ENCODE measurements around the gene DSE.

The DSE gene

DNA sequence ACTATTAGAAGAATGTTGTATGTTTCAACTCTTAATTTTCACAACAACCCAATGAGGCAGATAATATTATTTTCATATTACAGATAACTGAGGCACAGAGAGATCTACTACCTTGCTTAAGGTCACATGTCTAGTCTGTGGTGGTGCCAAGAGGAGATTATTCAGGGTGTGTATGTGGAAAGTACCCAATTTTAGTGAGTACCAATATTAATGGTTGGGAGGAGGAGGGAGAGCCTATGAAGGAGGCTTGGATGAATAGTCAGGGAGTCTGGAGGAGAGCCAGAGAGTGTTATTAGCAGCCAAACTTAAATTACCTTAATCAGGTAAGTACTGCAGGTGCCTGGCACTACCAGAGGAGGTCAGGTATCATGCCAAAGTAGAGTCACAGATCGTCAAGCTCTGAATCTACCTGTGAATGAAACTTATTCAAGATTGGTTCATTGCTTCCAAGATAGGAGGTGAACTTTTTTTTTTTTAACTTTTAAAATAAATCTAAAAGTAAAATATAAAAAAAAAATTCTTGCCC is 79.5 kb downstream of the DSE start:
- DNase-seq, result no peak

DNA sequence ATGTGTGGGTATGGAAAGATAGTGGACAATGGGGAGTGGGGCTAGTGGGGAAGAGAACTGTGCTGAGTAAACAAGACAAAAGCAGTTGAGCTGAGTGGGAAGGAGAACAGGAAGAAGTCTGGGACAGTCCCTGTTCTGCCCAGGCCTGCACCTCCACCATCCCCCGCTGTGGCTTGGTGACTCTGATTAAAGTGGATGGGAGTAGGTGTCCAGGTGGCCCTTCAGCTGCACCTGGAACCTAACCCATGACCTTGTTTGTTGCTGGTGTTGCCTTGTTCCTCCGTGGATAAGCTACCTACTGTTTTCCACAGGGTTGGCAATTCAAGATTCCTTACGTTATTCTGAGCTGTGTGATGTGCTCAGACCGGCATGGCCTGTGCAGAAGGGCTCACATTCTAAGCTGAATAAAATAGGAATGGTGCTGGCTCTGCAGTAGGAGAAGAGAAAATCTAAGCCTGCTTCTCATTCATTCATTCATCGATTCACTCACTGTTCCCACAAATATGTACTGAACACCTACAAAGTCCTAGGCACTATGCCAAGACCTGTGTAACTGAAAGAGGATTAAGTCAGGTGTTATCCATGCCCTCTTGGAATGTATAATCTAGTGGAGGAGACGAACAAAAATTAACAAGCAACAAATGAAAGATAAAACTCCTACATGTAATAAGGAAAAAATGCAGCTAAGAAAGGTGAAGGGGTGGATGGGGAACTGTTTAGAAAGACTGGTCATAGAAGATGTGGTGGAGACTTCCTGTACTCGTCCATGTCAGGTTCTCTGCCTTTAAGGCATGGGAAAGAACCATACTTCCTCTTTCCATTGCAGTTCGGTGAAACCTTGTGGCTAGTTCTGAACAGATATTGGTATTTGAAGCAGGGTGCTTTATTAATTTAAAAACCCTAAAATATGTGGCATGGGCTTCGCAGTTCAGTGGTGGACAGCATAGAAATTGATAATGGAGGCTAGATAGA is 80.3 kb downstream of the DSE start:
- DNase-seq, result no peak

DNA sequence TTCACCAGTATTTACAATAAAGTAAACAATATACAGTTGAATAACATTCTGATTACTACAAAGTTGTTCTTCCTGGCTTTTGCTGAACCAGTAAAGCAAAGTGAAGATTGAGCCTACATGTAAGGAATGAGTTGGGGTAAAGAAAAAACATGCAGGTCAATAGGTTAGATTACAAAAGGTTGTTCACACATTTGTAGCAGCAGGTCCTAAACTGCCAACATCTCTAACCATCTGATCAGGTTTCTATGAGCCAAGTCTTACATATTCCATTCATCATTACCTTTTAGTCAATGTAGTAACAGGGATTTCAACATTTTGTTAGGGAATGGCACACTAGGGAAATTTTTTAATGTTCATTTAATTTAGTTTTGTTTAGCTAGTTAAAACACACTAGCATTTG is 81.2 kb downstream of the DSE start:
- no peak for DNase-seq

DNA sequence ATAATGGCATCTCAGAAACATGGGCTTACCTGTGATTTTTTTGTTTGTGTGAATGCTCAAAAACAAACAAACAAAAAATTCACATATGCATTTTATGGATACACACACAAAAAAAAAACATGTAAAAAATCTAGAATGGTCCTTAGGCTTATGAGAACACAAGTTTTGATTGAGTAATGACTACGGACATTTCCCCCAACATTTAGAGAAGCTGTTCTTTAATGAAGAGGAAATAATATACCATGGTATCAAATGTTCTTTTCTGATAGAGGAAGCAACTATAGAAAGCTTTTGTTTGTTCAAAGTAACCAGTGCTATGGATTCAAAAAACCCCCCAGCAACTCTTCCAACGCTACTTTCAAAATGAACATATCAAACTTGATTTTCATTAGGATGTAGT is 81.8 kb downstream of the DSE start:
- no peak for DNase-seq

DNA sequence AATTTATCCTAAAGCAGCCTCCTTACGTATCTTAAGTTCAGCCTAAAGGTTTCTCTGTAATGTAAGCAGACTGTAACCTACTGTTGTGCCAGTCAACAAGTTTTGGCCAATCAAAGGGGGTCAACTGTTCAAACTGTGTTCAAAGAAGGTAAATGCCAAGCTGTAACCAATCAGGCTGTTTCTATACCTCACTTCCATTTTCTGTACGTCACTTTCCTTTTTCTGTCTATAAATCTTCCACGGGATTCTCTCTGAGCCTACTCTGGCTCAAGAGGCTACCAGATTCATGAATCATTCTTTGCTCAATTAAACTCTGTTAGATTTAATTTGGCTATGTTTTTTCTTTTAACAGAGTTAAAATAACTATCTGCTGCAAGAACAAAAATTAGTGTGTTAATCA is 85.4 kb downstream of the DSE start:
- no peak for DNase-seq

DNA sequence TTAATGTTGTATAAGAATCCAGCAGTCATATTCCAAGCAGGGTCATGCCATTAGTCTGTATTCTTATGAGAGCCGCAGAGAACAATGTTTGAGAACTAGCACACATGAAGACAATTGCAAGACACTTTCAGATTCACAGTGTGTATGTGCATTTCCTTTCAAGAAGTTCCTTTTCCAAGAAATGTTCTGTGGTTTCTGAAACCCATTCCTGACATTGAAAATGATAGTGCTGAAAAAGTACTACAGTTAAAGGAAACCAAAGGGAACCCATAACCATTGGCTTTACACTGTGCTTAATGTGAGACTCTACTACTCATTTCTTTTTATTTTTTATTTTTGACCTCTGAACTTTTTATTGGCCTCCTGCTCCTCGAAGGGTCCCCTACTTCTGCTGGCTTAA is 86.2 kb downstream of the DSE start:
- DNase-seq, result peak; percentile 21

DNA sequence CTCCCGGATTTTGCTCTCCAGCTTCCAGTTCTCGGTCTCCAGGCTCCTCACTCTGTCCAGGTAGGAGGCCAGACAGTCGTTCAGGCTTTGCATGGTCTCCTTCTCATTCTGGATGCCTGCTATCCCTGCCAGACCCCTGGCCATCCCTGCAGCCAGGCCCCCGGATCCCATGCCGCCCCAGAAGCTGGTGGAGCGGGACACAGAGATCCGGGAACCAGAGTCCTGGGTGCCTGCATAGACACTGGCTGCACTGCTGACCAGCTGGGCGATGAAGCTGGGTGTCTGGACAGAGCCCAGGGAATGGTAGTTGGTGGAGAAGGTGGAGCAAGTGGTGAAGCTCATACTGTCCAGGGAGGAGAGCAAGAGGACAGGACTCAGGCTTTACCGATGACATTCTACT is 87.5 kb downstream of the DSE start:
- DNase-seq, result no peak

DNA sequence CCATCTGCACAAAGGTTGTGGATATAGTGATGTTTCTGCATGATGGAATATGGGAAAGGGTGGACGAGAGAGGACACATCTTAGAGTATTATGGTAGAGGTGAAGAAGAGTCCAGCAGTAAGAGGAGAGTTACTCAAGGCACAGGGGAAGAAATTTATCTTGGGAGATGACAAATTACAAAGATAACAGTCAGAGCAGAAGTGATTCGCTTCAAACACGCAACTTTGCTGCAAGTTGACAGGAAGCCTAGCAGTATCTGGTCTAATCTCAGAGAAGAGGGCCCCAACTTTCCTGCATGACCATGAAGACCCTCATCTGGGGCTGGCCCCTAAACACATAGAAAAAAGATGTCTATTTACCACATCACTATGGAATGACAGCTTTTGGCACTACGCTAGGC is 89.2 kb downstream of the DSE start:
- no peak for DNase-seq

DNA sequence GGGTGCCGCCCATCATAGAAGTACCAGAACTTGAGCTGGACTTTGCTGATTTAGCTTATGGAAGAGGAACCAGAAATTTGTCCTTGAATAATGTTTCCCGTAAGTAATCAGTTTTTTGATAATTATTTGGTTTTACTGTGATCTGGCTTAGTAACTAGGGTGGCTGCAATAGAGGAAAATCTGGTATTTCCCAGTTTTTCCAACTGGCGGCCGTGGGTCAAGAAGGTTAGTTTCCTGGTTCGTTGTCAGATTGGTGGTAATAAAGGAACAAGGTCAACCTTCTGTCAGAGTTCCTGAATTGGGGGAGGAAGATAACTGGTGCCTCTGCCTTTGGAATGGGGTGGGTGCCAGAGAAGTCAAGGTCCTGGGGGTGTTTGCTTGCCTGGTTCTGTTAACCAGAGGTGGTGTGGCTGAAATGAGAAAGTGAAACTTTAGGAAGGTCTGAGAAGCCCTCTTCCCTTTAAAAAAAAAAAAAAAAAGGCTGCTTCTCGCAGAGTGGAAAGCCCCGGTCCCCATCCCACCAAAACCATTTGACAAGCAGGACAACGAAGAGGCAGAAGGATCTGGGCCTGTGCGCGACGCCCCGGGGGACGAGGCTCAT is 90.7 kb downstream of the DSE start, which contains the start of gene CALHM6:
TSS of gene CALHM6 (plus strand) at position 45 of the 601 bp plus-strand sequence. CDS start at position 600, 555 bp downstream.
- DNase-seq, result no peak

DNA sequence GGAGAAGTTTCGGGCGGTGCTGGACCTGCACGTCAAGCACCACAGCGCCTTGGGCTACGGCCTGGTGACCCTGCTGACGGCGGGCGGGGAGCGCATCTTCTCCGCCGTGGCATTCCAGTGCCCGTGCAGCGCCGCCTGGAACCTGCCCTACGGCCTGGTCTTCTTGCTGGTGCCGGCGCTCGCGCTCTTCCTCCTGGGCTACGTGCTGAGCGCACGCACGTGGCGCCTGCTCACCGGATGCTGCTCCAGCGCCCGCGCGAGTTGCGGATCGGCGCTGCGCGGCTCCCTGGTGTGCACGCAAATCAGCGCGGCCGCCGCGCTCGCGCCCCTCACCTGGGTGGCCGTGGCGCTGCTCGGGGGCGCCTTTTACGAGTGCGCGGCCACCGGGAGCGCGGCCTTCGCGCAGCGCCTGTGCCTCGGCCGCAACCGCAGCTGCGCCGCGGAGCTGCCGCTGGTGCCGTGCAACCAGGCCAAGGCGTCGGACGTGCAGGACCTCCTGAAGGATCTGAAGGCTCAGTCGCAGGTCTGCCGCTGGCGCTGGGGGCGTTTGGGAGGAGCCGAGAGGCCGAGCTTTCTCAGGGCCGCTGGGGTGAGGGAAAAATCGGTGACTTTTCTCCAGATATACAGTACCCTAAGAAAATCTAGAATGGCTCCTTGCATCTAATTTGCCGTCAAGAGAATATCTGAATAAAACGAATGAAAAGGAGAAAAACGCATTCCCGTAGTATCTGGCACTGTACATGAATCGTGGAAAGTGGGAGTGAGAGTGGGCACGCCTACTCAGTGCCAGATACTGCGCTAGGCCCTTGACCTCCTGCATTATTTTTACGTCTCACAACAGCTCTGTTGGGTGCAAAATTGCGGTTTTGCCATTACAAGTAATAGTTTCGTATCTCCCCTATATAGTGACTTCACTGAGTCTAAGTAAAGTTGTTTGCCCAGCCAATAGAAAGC is 91.5 kb downstream of the DSE start:
- peak; percentile 63 for DNase-seq

DNA sequence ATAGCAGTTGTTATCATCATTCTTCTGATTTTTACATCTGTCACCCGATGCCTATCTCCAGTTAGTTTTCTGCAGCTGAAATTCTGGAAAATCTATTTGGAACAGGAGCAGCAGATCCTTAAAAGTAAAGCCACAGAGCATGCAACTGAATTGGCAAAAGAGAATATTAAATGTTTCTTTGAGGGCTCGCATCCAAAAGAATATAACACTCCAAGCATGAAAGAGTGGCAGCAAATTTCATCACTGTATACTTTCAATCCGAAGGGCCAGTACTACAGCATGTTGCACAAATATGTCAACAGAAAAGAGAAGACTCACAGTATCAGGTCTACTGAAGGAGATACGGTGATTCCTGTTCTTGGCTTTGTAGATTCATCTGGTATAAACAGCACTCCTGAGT is 92.6 kb downstream of the DSE start:
- no peak for DNase-seq

DNA sequence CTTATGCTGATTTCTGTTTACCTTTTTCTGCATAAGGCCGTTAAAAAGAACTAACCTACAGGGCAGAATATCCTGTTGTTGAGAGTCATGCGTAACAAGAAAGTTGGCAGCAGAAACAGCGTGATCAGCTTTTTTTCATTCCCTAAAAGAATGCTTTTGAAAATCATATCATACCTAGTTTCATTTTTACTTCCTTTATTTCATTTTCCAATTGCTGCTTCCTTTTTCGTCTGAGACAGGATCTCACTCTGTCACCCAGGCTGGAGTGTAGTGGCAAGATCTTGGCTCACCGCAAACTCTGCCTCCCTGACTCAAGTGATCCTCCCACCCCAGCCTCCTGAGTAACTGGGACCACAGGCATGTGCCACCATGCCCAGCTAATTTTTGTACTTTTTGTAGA is 94.5 kb downstream of the DSE start:
- DNase-seq, result no peak

DNA sequence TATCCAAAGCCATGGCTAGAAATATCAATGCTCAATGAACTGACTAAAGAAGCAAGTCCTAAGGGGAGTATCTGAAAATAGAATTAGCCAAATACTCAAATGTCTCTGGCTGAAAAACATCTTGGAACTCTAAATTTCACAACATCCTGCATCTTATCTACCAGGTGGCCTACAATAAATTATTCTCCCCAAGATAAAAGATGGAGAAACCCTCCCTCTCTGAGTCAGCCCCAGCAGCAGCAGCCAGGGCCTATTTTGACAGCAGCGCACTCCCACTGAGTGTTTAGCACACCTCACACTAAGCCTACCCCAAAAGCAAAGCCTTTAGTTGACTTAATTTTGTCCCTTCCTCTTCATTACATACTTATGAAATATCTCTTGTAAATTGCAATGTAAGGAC is 96.3 kb downstream of the DSE start:
- DNase-seq, result no peak

DNA sequence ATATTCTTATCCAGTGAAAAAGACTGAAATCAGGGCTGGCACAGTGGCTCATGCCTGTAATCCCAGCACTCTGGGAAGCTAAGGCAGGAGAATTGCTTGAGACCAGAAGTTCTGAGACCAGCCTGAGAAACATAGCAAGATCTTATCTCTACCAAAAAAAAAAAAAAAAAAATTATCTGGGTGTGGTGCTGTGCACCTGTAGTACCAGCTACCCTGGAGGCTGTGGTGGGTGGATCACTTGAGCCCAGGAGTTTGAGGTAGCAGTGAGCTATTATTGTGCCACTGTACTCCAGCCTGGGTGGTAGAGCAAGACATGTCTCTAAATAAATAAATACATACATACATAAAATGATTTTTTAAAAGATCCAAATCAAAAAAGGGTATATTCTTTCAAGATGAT is 96.8 kb downstream of the DSE start:
- no peak for DNase-seq

DNA sequence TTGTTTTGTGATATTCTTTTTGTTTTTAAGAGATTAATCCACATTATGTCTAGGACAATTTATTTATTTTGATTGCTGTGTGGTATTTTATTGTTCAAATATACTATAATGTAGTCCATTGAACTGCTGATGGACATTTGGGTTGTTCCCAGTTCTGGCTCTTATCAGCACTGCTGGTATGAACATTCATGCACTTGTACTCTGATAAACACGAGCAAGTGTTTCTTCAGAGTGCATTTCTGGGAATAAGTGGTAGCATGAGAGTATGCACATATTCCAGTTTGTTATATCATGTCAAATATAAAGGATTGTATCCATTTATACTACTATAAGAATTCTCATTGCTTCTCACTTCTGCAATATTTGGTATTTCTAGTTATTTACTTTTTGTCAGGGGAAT is 97.5 kb downstream of the DSE start:
- DNase-seq, result no peak

DNA sequence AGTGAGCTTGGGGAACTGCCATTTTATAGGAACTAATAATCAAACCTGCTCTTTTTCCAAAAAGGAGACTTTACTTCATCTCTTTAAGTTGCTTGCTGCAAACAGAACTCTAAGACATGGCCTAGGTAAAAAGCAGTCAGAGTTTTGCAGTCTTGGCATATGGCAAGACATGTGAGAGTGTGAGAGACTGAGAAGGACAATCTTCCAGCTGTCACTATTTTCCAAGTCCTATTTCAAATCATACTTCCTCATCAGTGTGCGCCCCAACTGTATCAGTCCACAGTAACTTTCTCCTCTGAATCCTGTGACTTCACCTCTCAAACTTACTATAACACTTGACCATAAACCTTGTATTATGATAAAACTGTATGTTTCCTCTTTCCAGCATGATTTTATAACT is 100.8 kb downstream of the DSE start:
- DNase-seq, result no peak

DNA sequence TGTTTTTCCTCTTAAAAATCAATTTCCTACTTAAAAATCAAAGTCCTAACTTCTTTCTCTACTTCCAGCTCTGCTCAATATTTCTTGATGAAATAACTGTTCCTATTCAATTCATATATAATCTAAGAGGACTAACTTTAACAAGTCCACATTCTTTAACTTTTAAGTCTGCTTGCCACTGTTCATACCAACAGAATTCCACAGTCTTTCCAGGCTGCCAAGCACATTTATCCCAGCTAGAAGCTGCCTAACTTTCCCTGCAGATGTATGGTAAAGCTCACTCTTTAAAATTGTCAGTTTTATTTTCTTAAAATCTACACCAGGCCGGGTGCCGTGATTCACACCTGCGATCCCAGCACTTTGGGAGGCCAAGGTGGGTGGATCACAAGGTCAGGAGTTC is 102.0 kb downstream of the DSE start:
- no peak for DNase-seq

DNA sequence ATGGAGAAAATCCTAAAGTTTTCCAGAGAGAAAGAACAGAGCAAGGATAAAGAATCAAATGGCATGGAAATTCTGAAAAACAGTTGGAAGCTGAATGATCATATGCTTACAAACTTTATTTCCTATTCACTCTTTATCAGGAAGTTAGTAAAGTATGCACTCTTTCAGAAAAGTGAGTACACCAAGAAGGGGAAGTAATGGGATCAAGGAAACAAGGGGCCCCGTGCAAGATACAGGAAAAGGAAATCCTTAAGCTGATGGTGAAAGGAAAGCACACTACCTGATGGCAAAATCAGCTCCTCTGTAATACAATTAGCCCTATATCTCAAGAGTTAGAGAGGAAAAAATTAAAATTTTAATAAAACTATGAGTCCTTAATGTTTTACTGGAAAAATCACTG is 104.4 kb downstream of the DSE start:
- DNase-seq, result no peak

DNA sequence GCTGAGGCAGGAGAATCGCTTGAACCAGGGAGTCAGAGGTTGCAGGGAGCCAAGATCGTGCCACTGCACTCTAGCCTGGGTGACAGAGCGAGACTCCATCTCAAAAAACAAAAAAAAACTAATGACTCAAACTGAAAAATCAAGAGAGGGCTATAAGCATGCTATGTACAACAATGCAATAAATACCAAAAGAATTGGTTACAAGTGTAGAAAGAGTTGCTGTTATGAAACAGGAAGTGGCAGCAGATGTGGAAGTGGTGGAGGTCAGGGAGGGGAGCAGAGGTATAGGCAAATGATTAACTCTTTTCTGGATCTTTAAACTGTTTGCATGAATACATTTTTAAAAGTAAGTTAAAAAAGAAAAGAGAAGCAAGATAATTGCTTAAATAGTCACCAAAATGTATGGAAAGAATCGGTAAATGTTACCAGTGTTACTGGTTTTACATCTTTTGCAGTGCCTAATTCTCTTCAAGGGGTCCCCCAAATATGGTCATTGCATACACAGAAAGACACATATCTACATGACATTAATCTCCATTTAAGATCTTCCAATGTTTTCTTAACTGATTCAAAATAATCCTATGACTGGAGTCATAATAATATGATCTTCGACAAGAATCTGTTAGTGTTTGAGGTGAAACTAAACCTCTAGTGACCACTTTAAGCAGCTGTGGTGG is 105.4 kb downstream of the DSE start:
- DNase-seq, result peak; percentile 70

DNA sequence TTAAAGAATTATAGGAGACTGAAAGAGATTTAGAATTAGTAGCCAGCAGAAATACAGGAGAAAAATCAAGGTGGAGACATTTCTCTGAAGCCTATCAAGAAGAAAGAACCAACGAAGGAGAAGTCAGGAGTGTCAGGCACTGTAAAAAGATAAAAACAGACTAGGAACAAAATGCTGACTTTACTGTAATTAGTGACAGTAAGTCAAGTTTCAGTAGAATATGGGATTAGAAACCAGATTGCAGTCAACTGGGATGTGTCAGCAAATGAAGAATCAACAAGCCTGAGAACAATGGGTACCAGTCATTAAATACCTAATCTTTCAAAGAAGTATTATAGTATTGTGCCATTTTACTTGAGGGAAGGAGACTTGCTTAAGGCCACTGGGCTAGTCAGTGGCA is 112.0 kb downstream of the DSE start:
- no peak for DNase-seq

DNA sequence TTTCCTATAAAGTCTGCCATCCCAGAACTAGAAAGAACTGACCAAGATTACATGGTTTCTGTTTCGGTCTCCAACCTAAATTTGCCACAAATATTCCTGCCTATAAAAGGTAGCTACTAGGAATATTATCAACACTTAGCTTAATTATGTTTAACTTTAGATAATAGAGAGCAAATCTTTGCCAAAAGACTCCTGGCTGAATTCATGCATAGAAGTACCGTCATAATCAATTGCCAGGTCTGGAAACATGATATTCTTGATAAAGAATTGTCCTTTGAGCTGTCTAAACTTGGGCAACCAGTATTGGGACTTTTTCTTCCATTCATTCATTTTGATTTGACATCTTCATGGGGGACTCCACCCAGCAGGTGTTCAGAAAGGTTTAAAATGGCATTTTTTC is 112.9 kb downstream of the DSE start:
- DNase-seq, result no peak

DNA sequence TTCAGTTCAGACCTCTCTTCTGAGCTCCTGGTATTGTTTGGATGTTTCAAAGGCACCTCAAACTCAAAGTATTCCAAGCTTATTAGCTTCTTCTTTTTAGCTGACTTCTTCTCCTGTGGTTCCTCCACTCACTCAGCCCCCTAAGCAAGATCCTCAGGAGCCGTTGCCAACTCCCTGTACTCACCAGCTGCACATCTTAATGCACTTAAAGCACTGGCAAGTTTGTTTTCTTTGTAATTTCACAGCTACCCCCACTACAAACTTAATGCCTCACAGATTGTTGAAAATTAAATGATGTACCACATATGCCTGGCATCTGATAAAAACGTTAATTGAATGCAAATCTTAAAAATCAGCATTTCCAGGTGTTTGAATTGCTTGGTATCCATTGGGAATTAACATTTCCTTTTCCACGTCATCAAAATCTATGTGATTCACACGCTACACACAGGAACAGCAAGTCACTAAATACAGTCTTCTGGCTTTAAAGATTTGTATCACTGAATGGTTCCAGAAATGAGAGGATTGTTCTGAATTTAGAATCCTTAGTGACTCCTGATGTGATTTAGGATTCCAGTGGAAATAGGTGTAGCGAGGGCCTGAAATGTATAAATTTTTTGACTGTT is 114.9 kb downstream of the DSE start:
- no peak for DNase-seq
